ENCODE results near the gene ZC3H13.

The ZC3H13 gene

DNA sequence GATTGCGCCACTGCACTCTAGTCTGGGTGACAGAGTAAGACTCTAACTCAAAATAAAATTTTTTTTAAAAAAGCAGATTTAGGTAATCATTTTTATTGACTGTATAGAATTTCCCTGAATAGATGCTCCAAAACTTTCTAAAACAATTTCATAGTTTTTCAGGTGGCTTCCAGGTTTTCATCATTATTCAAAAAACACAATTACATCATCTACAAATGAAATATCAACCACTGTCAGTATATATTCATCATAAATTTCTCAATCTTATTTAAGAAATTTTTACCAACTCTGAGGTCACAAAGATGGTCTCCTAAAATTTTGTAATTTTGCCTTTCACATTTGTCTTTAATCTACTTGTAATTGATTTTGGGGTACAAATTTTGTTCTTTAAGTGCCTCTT is 48.1 kb downstream of the ZC3H13 start:
- Histone ChIP-seq H3K4me3 (ENCODE audit: low read length, poor library complexity, severe bottlenecking) (no peak overlapping the region), H4K20me1 (ENCODE audit: insufficient read depth, low read length, poor library complexity, severe bottlenecking) (no peaks in the 10 kb centered on the region), H3K4me2 (ENCODE audit: low read depth, low read length, poor library complexity, severe bottlenecking) (no peak overlapping the region), H3K4me1 (ENCODE audit: insufficient read depth, low read length, poor library complexity, severe bottlenecking) (no peaks in the 10 kb centered on the region), H3F3A (ENCODE audit: low read depth) (no peaks in the 10 kb centered on the region), H3K9ac (ENCODE audit: low read depth, low read length, poor library complexity, severe bottlenecking) (no peak overlapping the region), H3K27me3 (ENCODE audit: insufficient read depth, low read length, poor library complexity, severe bottlenecking) (no peaks in the 10 kb centered on the region), H3K9me2 (replicated peaks; ENCODE audit: low read depth, low read length) (no peaks in the 10 kb centered on the region), H3K36me3 (ENCODE audit: insufficient read depth, low read length) (peaks cover 81% of the 10 kb centered on the region), H3K79me2 (ENCODE audit: insufficient read depth, low read length) (no peaks in the 10 kb centered on the region), H2AFZ (ENCODE audit: low read length) (no peak overlapping the region), H3K9me3 (ENCODE audit: insufficient read depth, low read depth, low read length) (no peaks in the 10 kb centered on the region)
- TF ChIP-seq, protein P1, sequence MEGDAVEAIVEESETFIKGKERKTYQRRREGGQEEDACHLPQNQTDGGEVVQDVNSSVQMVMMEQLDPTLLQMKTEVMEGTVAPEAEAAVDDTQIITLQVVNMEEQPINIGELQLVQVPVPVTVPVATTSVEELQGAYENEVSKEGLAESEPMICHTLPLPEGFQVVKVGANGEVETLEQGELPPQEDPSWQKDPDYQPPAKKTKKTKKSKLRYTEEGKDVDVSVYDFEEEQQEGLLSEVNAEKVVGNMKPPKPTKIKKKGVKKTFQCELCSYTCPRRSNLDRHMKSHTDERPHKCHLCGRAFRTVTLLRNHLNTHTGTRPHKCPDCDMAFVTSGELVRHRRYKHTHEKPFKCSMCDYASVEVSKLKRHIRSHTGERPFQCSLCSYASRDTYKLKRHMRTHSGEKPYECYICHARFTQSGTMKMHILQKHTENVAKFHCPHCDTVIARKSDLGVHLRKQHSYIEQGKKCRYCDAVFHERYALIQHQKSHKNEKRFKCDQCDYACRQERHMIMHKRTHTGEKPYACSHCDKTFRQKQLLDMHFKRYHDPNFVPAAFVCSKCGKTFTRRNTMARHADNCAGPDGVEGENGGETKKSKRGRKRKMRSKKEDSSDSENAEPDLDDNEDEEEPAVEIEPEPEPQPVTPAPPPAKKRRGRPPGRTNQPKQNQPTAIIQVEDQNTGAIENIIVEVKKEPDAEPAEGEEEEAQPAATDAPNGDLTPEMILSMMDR (conservative IDR thresholded peaks at IDR 0.05; ENCODE audit: low read length) = no peak
- no peak for TF ChIP-seq EZH2phosphoT487 (IDR thresholded peaks at IDR 0.05; ENCODE audit: borderline replicate concordance)

DNA sequence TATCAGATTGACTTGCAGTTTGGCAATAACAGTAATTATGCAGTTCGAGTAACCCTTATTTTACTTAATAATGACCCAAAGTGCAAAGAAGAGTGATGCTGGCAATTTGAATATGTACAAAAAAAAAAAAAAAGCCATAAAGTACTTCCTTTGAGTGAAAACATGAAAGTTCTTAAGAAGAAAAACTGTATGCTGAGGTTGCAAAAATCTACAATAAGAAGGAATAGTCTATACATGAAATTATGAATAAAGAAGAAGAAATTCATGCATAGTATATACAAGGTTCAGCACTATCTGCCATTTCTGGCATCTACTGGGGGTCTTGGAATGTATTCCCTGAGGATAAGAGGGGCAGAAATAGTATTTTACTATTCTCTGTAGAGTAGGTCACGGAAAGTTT is 55.9 kb downstream of the ZC3H13 start:
- no peaks in the 10 kb centered on the region for H3K9me2 ChIP-seq (replicated peaks; ENCODE audit: low read depth, low read length)
- H4K20me1 ChIP-seq (ENCODE audit: insufficient read depth, low read length, poor library complexity, severe bottlenecking) = no peaks in the 10 kb centered on the region
- no peaks in the 10 kb centered on the region for H3F3A ChIP-seq (ENCODE audit: low read depth)
- no peak overlapping the region for H3K4me3 ChIP-seq (ENCODE audit: low read length, poor library complexity, severe bottlenecking)
- peaks cover 31% of the 10 kb centered on the region; the same call in 1 of the 2 replicates for H3K79me2 ChIP-seq (ENCODE audit: insufficient read depth, low read length)
- H3K4me1 ChIP-seq (ENCODE audit: insufficient read depth, low read length, poor library complexity, severe bottlenecking) = no peaks in the 10 kb centered on the region
- no peaks in the 10 kb centered on the region for H3K9me3 ChIP-seq (ENCODE audit: insufficient read depth, low read depth, low read length)
- H3K4me2 ChIP-seq (ENCODE audit: low read depth, low read length, poor library complexity, severe bottlenecking) = no peak overlapping the region
- TF ChIP-seq, protein P1 (conservative IDR thresholded peaks at IDR 0.05; ENCODE audit: low read length) = no peak
- no peak for TF ChIP-seq EZH2phosphoT487 (IDR thresholded peaks at IDR 0.05; ENCODE audit: borderline replicate concordance)
- H3K27me3 ChIP-seq (ENCODE audit: insufficient read depth, low read length, poor library complexity, severe bottlenecking) = no peaks in the 10 kb centered on the region
- no peak overlapping the region for H2AFZ ChIP-seq (ENCODE audit: low read length)
- H3K9ac ChIP-seq (ENCODE audit: low read depth, low read length, poor library complexity, severe bottlenecking) = no peak overlapping the region
- peaks cover 65% of the 10 kb centered on the region for H3K36me3 ChIP-seq (ENCODE audit: insufficient read depth, low read length)

DNA sequence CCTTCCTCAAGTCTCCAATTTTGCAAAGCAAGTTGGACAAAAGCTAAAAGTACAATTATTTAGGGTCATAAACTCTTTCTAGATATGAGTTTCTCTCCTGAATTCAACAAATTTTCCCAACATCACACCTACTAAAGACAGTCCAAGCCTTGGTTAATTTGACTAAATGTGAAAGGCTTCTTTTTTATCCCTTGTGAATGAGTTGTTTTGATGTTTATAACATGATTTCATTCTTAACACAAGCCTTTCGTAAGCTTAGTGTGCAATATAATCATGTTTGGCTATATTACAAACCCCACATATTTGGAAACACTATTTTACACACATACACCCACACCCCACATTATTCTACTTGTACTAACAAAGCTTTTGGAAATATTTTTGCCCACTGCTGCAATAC is 57.3 kb downstream of the ZC3H13 start:
- Histone ChIP-seq H3K79me2 (ENCODE audit: insufficient read depth, low read length) (peaks cover 31% of the 10 kb centered on the region; the same call in 1 of the 2 replicates), H3K9ac (ENCODE audit: low read depth, low read length, poor library complexity, severe bottlenecking) (no peak overlapping the region), H3K4me2 (ENCODE audit: low read depth, low read length, poor library complexity, severe bottlenecking) (no peak overlapping the region), H3K27me3 (ENCODE audit: insufficient read depth, low read length, poor library complexity, severe bottlenecking) (no peaks in the 10 kb centered on the region), H3K36me3 (ENCODE audit: insufficient read depth, low read length) (peaks cover 52% of the 10 kb centered on the region), H3K9me3 (ENCODE audit: insufficient read depth, low read depth, low read length) (no peaks in the 10 kb centered on the region), H3K4me3 (ENCODE audit: low read length, poor library complexity, severe bottlenecking) (no peak overlapping the region), H2AFZ (ENCODE audit: low read length) (no peak overlapping the region), H4K20me1 (ENCODE audit: insufficient read depth, low read length, poor library complexity, severe bottlenecking) (no peaks in the 10 kb centered on the region), H3F3A (ENCODE audit: low read depth) (no peaks in the 10 kb centered on the region), H3K9me2 (replicated peaks; ENCODE audit: low read depth, low read length) (no peaks in the 10 kb centered on the region), H3K4me1 (ENCODE audit: insufficient read depth, low read length, poor library complexity, severe bottlenecking) (no peaks in the 10 kb centered on the region)
- TF ChIP-seq, protein P1 (conservative IDR thresholded peaks at IDR 0.05; ENCODE audit: low read length) = no peak
- TF ChIP-seq EZH2phosphoT487 (IDR thresholded peaks at IDR 0.05; ENCODE audit: borderline replicate concordance) = no peak

Measured in Loucy (cell line).